ENCODE measurements around the gene DNA2. TPM values are rescaled to one million over a fixed set of nuclear protein-coding genes. Genes with fewer than 3 reads are reported as not detected.
A peak's percentile ranks its signal among the peaks of the same experiment; 100 is the strongest.
"Not testable (repeated sequence)": the region's sequence is repeated elsewhere in the genome, so short reads cannot be mapped to it uniquely, and the experiment has no call there.

Gene DNA2
- total RNA-seq (10 to 100 TPM in 1 of 7 donors, 1 to 10 TPM in 6; 5.6 to 13.6 (median 7.4) TPM), polyA plus RNA-seq (1 to 10 TPM; 1.4 to 2.9 (median 1.6) TPM)
- long read RNA-seq, donor 1: 0 reads
- long read RNA-seq, donor 2: 0 reads

GRCh38 chr10:68471586-68472408 lies at the start of gene DNA2:
Gene DNA2, minus strand, starts transcription at chr10:68471973. Its CDS starts 109 bp downstream, at chr10:68471864.
- no peaks in the 10 kb centered on the region for H3K9me3 ChIP-seq
- DNase-seq: peak; percentile 90
- H3K4me1 ChIP-seq: peaks cover 0 to 26% (median 18%) of the 10 kb centered on the region in 6 donors
- H3K36me3 ChIP-seq: peaks cover 0 to 21% (median 0%) of the 10 kb centered on the region in 6 donors
- H3K27me3 ChIP-seq (replicated peaks in 1 of 7): no peaks in the 10 kb centered on the region
- intact Hi-C loops (cut with DNase I; ENCODE audit: low total_unique reads): no loop called here
- WGBS, 5 donors: 4 to 6% (median 4%) methylated on average over 38 to 46 of the region's 46 CpGs
- H3K27ac ChIP-seq: peak within 1 kb of the TSS in 6 of 8 donors; percentile 47 to 72 (median 62)
- no peak for TF ChIP-seq CTCF (IDR thresholded peaks at IDR 0.05 in 8 of 11, conservative IDR thresholded peaks at IDR 0.05 in 3 of 11)
- TF ChIP-seq POLR2A (IDR thresholded peaks at IDR 0.05): no peak
- TF ChIP-seq POLR2AphosphoS5 (IDR thresholded peaks at IDR 0.05): peak in 2 of 3 donors; percentile 64 to 66
- peak within 1 kb of the TSS; percentile 56 to 80 (median 72) for H3K4me3 ChIP-seq

DNA sequence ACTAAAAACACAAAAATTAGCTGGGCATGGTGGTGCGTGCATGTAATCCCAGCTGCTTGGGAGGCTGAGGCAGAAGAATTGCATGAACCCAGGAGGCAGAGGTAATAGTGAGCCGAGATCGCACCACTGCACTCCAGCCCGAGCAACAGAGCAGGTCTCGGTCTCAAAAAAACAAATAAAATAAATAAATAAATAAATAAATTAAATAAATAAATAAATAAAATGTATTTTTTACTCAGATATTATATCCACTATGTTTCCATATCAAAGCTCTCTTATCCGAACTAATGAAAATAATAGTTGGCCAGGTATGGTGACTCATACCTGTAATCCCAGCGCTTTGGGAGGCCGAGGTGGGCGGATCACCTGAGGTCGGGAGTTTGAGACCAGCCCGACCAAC lies 46.8 kb upstream of the DNA2 start:
- peaks cover 0 to 98% (median 14%) of the 10 kb centered on the region in 6 donors for H3K36me3 ChIP-seq
- H3K9me3 ChIP-seq; H3K27ac ChIP-seq; DNase-seq; intact Hi-C loops (cut with DNase I; ENCODE audit: low total_unique reads); H3K27me3 ChIP-seq (replicated peaks in 1 of 7); H3K4me3 ChIP-seq; H3K4me1 ChIP-seq: not testable (repeated sequence)
- 91 to 99% (median 94%) methylated on average over 11 of the region's 11 CpGs for WGBS, 5 donors

DNA sequence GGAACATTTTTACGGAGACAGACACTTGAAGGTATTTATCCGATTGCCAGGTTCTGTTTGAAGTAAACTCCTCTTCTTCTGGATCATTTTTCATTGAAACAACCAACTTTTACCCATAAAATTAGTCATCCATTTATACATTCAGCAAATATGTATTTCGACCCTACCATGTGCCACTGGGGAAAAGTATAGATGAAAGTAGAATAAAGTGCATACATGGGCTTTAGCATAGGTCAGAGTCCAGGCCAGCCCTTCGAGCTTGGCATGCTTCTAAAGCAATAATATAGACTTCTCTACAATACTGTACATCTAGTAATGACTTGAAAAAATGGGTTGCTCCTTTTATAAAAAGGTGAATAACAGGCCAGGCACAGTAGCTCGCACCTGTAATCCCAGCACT lies 45.4 kb upstream of the DNA2 start:
- WGBS, 5 donors: 91 to 97% (median 95%) methylated on average over 5 of the region's 5 CpGs
- Histone ChIP-seq H3K36me3 (peaks cover 0 to 95% (median 19%) of the 10 kb centered on the region in 6 donors), H3K9me3 (no peaks in the 10 kb centered on the region), H3K27me3 (replicated peaks in 1 of 7) (no peaks in the 10 kb centered on the region), H3K4me1 (no peaks in the 10 kb centered on the region), H3K27ac (no peak overlapping the region), H3K4me3 (no peak overlapping the region)
- no peak for TF ChIP-seq POLR2AphosphoS5 (IDR thresholded peaks at IDR 0.05)
- DNase-seq: no peak
- intact Hi-C loops (cut with DNase I; ENCODE audit: low total_unique reads): no loop called here

DNA sequence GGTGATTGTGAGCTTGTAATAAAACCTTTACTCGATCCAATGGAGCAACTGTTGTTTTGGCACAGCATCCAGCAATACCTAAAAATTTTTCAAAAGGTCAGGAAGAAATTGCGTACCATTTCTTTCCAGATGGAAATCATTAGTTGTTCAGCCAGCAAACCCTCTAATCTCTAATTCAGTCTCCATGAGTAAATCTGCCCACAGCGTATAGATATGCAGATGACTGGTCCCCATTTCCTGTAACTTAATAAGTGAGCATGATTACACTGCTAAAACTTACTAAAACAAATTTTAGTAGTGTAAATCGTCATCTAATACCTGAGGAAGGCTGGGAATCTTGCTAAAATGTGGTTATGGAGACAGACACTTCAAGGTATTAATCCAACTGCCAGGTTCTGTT lies 45.0 kb upstream of the DNA2 start:
- no peak for DNase-seq
- 68 to 73% (median 72%) methylated on average over 4 of the region's 4 CpGs for WGBS, 5 donors
- no peaks in the 10 kb centered on the region for H3K4me1 ChIP-seq
- no peak overlapping the region for H3K27ac ChIP-seq
- TF ChIP-seq POLR2AphosphoS5 (IDR thresholded peaks at IDR 0.05): no peak
- TF ChIP-seq CTCF (IDR thresholded peaks at IDR 0.05 in 8 of 11, conservative IDR thresholded peaks at IDR 0.05 in 3 of 11): no peak
- H3K9me3 ChIP-seq: no peaks in the 10 kb centered on the region
- no peaks in the 10 kb centered on the region for H3K27me3 ChIP-seq (replicated peaks in 1 of 7)
- intact Hi-C loops (cut with DNase I; ENCODE audit: low total_unique reads): no loop called here
- no peak overlapping the region for H3K4me3 ChIP-seq
- peaks cover 0 to 95% (median 17%) of the 10 kb centered on the region in 6 donors for H3K36me3 ChIP-seq

GRCh38 chr10:68516216-68516615 lies 44.4 kb upstream of the DNA2 start:
- H3K9me3 ChIP-seq; DNase-seq; H3K4me3 ChIP-seq; intact Hi-C loops (cut with DNase I; ENCODE audit: low total_unique reads); H3K27me3 ChIP-seq (replicated peaks in 1 of 7); H3K27ac ChIP-seq; H3K4me1 ChIP-seq: not testable (repeated sequence)
- peaks cover 0 to 96% (median 17%) of the 10 kb centered on the region in 6 donors for H3K36me3 ChIP-seq
- 81 to 100% (median 97%) methylated on average over 2 of the region's 2 CpGs for WGBS, 5 donors

Data from spleen (tissue), 13 donors.